ENCODE results near the gene SERAC1.

The SERAC1 gene

GRCh38 chr6:158073776-158074175 is 94.3 kb downstream of the SERAC1 start:
- DNase-seq = no peak

GRCh38 chr6:158072083-158072721 is 95.9 kb downstream of the SERAC1 start:
- peak; percentile 65 for DNase-seq

DNA sequence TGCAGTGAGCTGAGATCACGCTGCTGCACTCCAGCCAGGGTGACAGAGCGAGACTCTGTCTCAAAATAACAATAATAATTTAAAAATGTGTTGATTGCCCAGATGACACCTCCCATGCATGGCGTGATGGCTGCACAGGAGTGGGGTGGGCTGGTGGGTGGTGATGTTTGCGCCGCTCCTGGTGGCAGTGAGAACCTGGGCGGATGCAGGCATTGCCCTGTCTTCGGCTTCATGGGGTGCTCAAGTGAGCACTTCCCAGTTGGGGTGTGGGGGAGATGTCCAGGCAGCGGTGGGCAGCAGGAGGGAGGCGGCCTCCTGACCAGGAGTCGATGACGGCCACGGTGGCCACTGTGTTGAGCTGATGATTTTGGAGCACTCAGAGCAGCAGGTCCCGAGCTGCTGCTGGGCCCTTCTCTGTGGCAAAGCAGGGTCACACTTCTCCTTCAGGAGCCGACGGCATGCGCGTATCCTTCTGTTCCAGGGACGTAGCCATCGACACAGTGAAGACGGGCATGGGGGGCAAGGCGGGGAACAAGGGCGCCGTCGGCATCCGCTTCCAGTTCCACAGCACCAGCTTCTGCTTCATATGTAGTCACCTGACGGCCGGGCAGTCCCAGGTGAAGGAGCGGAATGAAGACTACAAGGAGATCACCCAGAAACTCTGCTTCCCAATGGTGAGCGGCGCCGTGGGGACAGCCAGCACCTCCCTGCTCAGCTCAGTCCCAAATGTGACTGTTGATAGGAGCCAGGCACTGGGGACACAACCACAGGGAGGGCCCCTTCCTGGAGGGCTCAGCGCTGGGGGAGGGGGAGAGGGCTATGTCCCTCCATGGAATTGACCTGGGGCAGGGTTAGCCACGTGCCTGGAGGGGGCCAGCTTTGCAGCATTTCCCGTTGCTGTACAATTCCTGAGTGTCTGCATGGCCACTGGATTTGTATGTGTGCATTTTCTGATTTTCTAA is 96.7 kb downstream of the SERAC1 start:
- DNase-seq = no peak

GRCh38 chr6:158070513-158070912 is 97.5 kb downstream of the SERAC1 start:
- no peak for DNase-seq

GRCh38 chr6:158069800-158070195 is 98.3 kb downstream of the SERAC1 start:
- DNase-seq = no peak

DNA sequence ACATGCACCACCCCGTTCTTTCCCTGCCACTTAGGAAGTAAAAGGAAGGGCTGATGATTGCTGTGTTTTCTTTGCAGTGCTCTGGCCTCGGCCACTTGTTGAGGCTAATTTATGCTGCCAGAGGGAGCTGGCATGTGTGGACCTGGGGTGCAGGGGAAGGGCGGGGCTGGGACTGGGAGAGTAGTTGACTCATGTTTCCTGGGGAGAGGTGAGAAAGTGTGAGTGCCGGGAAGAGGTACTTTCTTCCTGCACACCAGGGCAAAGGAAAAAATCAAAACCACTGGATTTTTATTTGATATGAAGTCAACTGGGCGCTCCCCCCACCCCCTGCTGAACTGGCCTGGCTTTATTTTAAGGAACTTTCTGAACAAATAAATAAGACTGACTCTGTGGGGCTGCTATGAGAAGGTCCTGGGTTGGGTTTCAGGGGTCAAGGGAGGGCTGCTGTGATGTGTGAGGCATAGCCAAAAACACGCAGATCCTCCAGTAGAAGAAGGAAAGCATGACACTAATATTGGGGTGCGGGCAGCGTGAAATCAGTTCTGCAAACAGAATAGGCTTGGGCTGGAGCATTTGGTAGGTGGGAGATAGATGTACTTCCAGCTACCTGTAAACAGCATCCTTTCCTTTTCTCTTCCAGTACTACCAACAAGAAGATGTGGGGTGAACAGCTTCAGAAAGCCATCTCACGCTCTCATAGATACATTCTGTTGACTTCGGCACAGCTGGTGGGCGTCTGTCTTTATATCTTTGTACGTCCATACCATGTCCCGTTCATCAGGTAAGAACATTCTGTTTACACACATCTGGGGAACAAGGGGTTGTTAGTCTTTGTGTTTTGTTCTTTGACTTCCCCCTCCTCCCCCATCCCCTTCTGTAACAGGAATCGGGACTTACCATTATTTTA is 98.9 kb downstream of the SERAC1 start:
- DNase-seq = no peak

DNA sequence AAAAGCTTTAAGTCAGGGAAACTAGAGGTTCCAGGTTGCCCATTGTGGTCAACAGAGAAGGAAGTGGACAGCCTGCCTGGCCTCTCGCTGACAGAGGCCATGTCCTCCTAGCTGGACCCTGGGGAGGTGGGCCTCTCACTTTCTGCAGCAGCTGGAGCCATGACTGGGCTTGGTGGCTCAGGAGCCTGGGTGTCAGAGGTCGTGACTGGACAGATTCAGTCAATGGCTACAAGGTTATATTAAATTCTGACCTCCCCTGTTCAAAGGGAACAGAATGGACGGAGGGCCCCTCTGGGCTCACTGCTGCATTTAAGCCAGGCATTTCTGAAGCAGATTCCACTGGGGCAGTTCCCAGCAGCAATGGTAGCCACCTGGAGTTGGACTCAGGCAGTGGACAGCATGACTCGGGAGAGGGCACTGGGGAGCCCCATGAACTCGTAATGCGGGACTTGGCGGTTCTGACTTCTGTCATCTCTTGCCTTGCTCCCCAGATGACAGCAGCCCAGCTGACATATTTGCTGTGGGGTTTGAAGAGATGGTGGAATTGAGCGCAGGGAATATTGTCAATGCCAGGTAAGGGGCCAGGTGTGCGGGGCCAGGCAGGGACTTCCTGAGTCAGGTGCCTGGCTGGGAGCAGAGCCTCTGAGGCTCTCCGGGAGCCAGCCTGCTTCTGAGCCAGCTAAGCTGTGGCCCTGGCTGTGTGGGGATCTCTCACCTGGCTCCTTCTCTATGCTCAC is 99.7 kb downstream of the SERAC1 start:
- no peak for DNase-seq

- DNase-seq = no peak
Measured at GRCh38 chr6:158067436-158068015, 100.5 kb downstream of the SERAC1 start.

DNA sequence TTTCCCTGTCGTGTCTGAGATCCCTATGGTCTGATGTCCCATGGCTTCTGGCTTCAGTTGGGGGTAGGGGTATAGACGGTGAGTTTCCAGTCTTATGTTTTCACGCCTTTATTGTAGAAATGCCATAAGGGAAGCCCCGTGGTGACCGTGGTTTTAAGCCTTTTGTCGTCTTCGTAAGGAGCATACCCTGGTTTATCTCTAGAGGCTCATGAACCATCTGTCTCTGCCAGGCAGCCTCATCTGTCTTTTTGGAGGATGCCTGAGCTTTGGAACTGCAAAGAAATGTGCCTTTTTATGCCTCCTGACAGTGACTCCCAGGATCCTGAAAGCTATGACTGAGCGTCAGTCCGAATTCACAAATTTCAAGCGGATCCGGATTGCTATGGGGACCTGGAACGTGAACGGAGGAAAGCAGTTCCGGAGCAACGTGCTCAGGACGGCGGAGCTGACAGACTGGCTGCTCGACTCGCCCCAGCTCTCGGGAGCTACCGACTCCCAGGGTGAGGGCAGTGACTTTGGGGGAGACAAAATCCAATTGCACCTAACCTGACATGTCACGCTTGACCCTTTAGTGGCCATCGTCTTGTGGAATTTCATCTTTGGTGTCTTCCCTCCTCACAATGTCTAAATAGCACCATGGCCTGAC is 101.8 kb downstream of the SERAC1 start:
- no peak for DNase-seq

DNA sequence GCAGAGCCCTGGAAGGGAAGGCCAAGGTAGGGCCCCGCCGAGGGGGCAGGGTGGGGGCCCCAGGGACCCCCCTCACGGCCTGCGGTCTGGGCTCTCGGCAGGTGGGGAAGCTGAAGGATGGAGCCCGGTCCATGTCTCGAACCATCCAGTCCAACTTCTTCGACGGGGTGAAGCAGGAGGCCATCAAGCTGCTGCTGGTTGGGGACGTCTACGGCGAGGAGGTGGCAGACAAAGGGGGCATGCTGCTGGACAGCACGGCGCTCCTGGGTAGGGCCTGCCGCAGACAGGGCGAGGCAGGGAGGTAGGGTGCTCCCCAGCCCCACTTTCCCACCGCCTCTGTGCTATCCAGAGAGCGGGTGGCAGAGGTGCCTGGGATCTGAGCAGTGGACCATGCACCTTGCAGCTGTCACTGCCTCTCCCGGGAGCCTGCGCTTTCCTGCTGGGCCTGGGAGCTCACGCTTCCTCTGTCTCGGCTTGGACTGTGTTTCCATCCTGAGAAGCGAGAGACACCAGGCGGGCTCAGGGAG is 103.3 kb downstream of the SERAC1 start:
- DNase-seq = no peak

GRCh38 chr6:158063736-158064135 is 104.3 kb downstream of the SERAC1 start:
- no peak for DNase-seq

DNA sequence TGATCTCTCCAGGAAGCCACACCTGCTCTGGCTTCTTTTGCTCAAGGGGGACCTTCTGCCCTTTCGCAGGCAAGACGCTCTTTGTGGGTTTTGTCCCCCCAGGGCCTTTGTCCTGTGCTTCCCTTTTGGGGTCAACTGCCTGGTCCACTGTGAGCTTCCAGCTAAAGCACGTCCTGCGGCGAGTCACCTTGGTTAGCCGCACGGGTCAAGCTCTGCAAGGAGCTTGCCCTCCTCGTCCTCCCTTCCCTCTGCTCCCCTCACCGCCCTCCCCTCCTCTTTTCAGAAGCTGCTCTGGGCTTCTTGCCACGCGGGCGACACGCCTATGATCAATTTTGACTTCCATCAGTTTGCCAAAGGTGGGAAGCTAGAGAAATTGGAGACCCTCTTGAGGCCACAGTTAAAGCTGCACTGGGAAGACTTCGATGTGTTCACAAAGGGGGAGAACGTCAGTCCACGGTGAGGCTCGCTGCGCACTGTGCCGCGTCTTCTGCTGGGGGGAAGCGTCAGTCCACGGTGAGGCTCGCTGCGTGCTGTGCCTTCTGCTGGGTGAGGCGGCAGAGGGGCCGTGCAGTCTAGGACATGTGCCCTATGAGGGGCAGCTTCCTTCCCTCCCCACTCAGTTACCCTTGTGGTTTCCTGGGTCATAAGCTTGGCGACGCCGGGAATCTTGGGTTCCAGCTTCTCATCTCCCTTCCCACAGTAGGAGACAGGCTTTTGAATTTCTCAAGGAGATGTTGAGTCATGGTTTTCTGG is 106.2 kb downstream of the SERAC1 start:
- no peak for DNase-seq

DNA sequence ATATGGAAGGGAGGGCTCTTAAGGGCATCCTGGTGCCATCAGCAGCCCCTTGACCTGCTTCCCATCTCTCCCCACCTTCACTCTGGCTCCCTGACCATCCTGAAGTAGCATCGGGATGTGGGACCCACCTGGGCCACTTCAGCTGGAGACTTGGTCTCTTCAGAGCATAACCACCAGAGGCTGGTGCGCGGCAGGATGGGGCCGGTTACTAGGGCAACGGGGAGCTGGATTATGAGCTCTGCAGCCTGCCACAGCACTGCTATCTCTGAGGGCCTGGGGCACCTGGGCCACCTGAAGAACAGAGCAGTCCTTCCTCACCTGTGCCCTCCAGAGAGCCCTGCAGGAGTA is 106.7 kb downstream of the SERAC1 start:
- no peak for DNase-seq

GRCh38 chr6:158060455-158061360 is 107.4 kb downstream of the SERAC1 start:
- DNase-seq = no peak

Data from stimulated activated CD4-positive, alpha-beta T cell treated with anti-CD3 and anti-CD28 coated beads, Interleukin-1b, Interleukin-23, amount 100 ng/mL, for 48 hours (primary cell).